Epithelial cell of prostate (primary cell): ENCODE results near the gene GIMAP8.

ENCODE experiments used
- DNase-seq: peaks from one replicate; pipeline ENCODE4 v3.0.0-alpha.2; 2011; ENCODE audit warnings: low read depth, low spot score
- H3K27ac ChIP-seq: fragments of 450-650 bp; 2 replicates; pipeline ENCODE4 v1.5.1; 2017; ENCODE audit warnings: mild to moderate bottlenecking

Gene GIMAP8

GRCh38 chr7:150450491-150451001 is at the start of gene GIMAP8:
Gene GIMAP8, plus strand, starts transcription at chr7:150450630. Its CDS starts 16,069 bp downstream, at chr7:150466699.
- DNase-seq: no peak
- no peak within 1 kb of the TSS for H3K27ac ChIP-seq

- DNase-seq: no peak
- H3K27ac ChIP-seq: no peak overlapping the region
Observed at GRCh38 chr7:150400788-150401423, 49.5 kb upstream of the GIMAP8 start.

GRCh38 chr7:150401424-150401790 is 49.0 kb upstream of the GIMAP8 start:
- no peak for DNase-seq
- no peak overlapping the region for H3K27ac ChIP-seq

DNA sequence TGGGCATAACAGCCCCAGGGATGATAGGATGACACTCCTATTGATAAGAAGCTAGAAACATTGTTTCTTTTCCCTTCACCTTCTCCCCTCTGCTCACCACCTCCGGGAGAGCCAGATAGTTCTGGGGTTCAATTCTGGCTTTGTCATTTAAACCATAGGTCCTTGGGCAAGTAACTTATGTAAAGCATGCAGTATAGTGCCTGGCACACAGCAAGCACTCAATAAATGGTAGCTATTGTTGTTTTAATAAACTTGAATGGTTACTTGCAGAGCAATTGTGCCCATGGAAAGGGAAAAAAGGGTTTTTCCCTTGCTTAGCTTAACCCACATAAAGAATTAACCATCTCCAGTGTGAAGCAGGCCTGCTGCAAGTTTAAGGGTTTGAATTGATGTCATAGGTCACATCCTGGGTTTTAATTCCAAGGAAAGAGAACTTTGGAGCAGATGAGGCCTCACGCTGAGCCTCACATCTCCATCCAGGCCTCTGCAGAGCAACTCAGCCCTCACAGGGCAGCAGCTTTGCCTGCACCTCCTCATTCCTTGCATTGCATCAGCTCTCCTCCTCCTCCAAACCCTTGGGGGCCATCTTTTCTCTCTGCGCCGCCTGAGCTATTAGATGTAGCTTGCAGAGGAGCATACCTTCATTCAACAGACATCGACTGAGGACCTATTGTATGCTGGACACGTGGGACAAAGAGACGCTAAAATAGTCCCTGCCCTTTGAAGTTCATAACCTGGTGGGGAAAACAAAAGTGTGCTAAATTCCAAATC is 48.4 kb upstream of the GIMAP8 start:
- DNase-seq: no peak
- H3K27ac ChIP-seq: no peak overlapping the region

GRCh38 chr7:150402671-150403321 is 47.6 kb upstream of the GIMAP8 start:
- no peak for DNase-seq

GRCh38 chr7:150403376-150404171 is 46.9 kb upstream of the GIMAP8 start:
- no peak overlapping the region for H3K27ac ChIP-seq

More at GRCh38 chr7:150402671-150403321, 47.6 kb upstream of the GIMAP8 start:
- no peak overlapping the region for H3K27ac ChIP-seq

DNA sequence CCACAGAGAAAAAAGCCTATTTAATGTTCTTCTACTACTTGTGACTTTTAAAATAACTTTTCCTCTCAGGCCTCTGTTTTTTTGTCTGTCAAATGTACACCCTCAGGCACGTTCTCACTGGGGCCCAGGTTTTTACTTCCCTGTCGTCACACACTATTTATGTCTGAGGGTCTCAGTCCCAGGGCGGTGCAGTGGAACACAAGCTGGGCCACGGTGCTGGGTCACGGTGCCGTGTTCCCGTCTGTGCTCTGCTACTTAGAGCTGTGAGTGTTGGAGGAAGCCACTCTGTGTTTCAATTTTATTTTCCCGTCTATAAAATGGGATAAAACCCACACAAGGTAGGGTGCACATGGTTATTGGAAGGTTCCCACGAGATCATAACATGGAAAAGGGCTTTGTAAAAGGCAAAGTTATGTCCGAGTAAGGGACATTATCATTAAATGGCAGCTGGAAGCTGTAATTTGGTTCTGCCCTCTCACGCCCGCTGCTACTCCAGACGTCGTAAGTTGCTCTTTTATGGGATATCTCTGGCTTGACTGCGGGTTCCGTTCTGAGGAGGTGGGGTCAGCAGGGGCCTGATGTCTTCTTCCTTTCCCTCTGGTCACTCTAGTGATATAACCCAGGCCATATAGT is 46.1 kb upstream of the GIMAP8 start:
- no peak overlapping the region for H3K27ac ChIP-seq
- DNase-seq: no peak

More at GRCh38 chr7:150403376-150404171, 46.9 kb upstream of the GIMAP8 start:
- DNase-seq: no peak

DNA sequence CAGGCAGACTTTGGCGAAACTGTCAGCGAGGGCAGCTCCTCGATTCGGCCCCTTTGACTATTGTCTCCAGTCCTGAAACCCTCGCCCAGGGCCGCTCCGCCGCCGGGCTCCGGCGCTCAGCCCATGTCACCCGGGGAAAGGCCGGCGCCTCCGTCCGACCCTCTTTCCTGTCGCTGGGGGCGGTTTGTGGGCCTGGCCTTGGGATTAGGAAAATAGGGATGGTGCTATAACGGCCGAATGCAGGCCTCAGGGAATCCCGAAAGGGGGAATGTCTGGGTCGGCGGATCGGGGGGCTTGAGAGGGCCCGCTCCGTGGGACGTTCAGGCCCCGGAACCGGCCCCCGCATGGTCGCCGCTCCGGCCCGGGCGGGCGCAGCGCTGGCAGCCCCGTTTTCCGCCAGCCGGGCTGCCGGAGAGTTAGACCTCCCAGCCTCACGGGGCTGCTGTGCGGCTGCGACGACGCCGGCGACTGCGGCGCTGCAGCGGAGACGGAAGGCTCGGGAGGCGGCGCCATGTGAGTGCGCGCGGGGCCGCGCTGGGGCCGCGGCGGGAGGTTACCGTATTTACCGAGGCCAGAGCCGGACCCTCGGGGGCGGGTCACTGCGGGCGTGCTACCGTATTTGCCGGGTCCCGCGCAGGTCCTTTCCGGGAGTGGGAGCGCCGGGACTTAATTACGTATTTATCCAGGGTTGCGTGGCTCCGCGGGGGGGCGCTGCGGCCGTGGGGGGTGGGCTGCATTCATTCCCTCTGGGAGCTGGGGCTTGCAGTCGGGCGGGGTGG is 45.4 kb upstream of the GIMAP8 start:
- DNase-seq: no peak
- no peak overlapping the region for H3K27ac ChIP-seq

- no peak for DNase-seq
- no peak overlapping the region for H3K27ac ChIP-seq
Observed at GRCh38 chr7:150405584-150406311, 44.7 kb upstream of the GIMAP8 start.

- no peak overlapping the region for H3K27ac ChIP-seq
- DNase-seq: no peak
Observed at GRCh38 chr7:150406312-150406566, 44.2 kb upstream of the GIMAP8 start.

DNA sequence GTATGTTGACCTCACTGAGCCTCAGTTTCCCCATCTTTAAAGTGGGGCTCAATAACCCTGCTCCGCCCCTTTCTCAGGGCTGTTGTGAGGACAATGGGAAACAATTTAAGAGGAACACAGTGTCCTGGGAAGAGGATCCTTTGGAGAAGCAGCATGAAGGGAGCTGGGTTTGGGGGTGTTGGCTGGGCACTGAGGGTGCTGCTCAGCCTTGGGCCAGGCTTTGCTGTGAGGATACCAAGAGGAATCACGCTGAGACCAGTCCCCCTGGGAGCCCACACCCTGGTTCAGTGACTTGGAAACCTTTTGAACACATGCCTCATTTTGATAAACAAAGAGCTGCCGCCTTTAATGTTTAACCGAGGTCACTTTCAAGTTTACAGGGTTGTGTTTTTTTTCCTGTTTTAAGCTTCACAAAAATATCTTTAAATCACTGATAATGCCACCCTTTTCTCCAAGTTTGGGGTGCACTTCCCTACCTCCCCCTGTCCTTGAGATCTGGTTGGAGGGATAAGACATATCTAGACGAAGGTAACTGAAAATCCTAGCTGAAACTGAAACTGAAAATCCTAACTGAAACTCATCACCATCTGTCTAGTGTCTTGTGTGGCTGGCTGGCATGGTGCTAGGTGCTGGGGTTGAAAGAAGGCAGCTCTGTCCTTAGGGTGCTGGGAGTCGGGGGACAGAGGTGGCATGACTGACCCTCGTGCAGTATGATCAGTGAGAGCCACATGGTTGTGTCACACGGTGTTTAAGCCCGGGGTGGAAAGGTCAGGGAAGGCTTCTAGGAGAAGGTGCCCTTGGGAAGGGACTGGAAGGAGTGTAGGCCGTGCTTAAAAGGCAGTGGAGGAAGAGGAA is 43.6 kb upstream of the GIMAP8 start:
- no peak overlapping the region for H3K27ac ChIP-seq
- no peak for DNase-seq

DNA sequence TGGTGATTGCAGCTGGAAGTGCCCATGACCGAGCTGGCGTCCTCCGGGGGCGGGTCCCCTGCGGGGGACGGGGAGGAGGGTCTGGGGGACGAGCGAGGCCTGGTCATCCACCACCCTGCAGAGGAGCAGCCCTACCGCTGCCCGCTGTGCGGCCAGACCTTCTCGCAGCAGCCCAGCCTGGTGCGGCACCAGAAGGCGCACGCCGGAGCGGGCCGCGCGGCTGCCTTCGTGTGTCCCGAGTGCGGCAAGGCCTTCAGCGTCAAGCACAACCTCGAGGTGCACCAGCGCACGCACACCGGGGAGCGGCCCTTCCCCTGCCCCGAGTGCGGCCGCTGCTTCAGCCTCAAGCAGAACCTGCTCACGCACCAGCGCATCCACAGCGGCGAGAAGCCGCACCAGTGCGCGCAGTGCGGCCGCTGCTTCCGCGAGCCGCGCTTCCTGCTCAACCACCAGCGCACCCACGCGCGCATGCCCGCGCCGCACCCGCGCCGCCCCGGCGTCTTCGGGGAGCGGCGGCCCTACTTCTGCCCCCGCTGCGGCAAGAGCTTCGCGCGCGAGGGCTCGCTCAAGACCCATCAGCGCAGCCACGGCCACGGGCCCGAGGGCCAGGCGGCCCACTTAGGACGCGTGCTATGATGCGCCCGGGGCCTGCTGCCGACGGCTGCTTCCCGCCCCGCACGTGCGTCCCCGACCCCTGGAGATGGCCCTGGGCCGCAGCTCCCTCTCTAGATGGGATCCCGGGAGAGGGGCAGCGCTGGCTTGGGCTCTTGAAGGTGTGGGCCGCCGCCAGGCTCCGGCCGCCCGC is 42.6 kb upstream of the GIMAP8 start:
- no peak for DNase-seq
- H3K27ac ChIP-seq: no peak overlapping the region

DNA sequence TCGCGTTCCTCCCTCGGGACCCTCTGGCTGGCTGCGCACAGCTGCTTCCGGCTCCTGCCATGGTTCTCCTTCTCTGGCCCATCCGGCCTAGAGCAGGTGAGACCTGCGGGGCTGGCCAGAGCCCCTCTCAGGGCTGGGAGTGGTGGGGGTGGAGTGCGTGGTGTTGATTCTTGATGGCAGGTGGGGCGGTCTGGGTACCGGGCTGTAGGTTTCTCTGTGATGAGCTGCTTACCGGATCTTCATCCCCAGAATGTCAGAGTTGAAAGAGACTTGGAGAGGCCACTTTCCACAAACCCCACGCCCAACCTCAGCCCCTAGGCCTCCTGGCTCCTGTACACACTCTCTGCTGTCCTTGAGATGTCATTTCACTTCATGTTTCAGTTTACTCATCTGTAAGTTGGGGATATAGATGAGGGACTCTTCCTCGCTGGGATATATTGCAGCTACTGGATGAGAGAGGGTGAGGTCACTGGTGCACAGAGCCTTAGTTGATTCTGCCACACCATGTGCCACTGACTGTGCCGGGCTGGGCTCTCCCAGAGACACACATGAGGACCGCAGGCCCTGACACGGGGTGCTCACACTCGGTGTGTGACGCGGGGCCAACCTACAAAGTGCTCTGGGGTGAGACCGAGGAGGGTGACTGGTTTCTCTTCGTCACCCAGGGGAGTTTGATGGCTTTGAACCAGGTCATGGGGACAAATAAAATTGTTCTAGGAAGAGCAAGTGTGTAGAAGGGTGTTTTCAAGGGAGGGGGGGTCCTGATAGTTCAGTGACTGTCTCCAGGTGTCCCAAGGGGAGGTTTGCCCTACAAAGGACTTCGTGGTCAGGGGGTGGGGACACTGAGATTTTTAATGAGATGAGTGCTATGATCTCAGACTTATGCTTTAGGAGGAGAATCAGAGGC is 41.8 kb upstream of the GIMAP8 start:
- no peak for DNase-seq
- no peak overlapping the region for H3K27ac ChIP-seq

DNA sequence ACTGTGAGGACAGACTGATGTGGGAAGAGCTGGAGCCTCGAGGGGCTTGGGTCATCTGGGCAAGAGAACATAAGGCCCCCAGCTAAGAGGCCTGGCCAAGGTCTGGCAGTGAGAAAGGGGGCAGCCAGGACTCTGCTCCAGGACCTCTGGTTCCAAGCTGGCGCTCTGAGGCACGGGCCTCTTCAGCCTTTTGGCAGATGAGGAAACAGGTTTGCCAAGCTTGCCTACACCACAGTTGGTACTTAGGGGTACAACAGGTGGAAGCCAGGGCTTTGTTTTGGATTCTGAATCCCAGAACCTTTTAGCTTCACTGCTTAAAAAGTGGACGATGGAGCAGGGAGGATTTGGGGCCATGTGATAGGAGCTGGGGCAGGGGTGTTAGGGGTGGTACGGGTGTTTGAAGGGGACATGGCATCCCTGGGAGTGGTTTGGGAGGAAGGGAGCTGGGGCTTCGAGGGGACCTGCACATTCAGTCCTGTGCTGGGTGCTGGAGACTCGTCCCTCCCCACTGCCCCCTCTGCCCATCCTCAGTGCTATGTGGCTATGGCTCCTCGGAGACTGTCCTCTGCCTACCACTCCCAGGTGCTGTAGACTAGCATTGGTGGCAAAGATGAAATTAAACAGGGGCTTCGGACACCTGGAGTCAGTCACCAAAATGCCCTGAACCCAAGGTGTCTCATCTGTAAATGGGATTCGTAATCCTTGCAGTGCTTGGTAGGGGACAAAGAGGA is 41.0 kb upstream of the GIMAP8 start:
- no peak for DNase-seq
- H3K27ac ChIP-seq: no peak overlapping the region

DNA sequence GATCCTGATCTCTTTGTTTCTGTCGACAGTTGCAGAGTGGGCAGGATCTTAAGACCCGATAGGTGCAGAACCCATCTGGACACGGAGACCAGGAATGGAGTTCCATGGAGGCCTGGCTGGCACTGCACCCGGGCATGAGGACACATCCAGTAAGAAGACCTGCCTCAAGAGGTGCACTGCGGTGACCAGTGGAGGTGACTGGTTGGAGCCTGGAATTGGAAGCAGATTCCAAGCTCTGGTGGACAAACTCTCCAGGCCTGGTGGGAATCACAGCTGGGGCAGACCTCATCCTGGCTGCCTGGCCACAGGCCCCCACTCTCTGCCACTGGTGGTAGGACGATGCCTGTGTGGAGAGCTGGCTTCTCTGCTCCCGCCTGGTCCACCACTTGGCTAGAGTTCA is 40.3 kb upstream of the GIMAP8 start:
- no peak for DNase-seq
- no peak overlapping the region for H3K27ac ChIP-seq
